OCI-LY7 (cell line): ENCODE measurements around the gene SAA4.

Experiments used
- EZH2phosphoT487 ChIP-seq: fragments of 200-600 bp; sonication (generic); IDR thresholded peaks from 2 replicates; pipeline ENCODE4 v1.6.1; 2018; ENCODE audit warnings: low read depth, borderline replicate concordance, mild to moderate bottlenecking, mixed run types, antibody characterized with exemption, low read length, moderate library complexity, mixed read lengths
- TF ChIP-seq, protein P1 (sequence below): fragments of 200-600 bp; sonication (generic); conservative IDR thresholded peaks from 2 replicates; pipeline ENCODE4 v1.5.1; 2014; ENCODE audit warnings: mild to moderate bottlenecking, antibody characterized with exemption, low read length, moderate library complexity, mixed read lengths

DNA sequence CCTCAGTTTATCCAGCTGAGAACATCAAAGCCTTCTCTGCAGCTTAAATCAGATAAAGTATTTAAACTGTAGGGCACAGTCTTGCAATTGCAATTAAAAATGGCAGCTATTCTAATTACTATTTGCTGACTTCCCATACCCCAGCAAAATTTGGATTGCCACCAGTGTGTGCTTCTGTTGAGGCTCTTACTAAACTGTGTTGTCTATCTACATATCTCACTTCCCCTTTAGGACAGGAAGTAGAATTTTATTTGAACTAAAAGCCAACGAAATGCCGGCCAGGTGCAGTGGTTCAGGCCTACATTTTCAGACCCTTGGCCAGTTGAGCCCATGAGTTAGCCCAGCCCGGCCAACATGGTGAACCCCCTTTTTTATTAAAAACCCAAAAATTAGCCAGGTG, 7.1 kb downstream of the SAA4 start:
- TF ChIP-seq, protein P1, sequence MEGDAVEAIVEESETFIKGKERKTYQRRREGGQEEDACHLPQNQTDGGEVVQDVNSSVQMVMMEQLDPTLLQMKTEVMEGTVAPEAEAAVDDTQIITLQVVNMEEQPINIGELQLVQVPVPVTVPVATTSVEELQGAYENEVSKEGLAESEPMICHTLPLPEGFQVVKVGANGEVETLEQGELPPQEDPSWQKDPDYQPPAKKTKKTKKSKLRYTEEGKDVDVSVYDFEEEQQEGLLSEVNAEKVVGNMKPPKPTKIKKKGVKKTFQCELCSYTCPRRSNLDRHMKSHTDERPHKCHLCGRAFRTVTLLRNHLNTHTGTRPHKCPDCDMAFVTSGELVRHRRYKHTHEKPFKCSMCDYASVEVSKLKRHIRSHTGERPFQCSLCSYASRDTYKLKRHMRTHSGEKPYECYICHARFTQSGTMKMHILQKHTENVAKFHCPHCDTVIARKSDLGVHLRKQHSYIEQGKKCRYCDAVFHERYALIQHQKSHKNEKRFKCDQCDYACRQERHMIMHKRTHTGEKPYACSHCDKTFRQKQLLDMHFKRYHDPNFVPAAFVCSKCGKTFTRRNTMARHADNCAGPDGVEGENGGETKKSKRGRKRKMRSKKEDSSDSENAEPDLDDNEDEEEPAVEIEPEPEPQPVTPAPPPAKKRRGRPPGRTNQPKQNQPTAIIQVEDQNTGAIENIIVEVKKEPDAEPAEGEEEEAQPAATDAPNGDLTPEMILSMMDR, result no peak
- TF ChIP-seq EZH2phosphoT487, result no peak
